ENCODE results near the gene SACS.
"Not testable (repeated sequence)": the region's sequence is repeated elsewhere in the genome, so short reads cannot be mapped to it uniquely, and the experiment has no call there.

SACS gene

DNA sequence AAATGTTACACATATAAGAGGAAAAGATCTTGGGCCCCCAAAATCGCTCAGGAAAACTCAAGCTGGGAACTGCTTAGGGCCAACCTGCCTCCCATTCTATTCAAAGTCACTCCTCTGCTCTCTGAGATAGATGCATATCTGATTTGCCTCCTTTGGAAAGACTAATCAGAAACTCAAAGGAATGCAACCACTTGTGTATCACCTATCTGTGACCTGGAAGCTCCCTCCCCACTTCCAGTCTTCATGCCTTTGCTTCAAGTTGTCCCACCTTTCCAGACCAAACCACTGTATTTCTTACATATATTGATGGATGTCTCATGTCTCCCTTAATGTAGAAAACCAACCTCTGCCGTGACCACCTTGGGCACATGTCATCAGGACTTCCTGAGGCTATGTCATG lies 32.3 kb downstream of the SACS start:
- not testable (repeated sequence) for DNase-seq

GRCh38 chr13:23399347-23399746 lies 34.2 kb downstream of the SACS start:
- peak; percentile 49 for DNase-seq

- DNase-seq = no peak
These were observed 38.7 kb downstream of the SACS start for GRCh38 chr13:23394821-23395220.

DNA sequence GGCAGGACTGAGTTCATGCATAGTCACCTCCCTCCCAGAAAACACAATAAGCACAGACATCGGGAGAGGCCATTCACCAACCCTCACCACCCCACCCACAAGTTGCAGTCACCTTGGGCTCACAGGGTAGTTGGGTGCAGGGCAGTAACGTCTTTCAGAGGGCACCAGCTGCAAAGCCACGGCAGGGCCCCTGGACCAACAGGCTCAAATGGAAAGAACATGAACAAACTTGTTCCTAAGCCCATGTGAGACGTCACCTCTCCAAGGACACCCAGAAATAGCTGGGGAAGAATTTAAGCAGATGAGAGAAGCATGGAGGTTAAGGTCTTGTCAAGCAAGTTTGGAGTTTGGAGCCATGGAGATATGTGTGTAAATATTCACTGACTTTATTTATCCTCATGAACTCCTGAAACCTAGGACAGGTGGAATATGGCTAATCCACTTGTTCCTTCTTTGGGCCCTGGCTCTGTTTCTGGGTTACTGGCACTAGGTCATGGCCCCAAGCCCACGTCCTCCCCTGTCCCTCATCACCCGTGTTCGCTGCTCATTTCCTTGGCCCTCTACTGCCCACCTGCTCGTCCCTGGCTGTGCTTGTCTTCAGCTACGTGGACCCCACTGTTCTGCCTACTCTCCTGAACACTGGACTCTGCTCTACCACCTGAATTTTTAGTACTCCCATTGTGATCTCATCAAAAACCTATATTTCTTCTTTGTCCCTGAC lies 40.4 kb downstream of the SACS start:
- no peak for DNase-seq

DNA sequence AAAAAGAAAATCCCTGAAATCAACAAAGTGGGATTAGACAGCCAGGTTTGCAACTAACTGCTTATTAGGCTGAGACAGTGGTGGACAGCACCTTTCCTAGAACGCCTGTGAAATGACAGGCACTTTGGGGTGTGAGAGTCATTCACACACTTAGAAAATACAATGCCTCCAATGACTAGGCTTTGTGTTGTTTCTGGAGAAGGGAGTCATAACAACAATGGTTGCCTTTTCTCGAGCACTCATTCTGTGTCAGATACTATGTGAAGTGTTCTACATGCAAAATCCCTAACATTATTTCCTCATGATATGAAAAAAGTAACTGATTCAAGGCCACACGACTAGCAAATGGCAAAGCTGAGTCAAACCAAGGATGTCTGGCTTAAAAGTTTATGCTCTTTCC lies 41.2 kb downstream of the SACS start:
- DNase-seq = no peak

DNA sequence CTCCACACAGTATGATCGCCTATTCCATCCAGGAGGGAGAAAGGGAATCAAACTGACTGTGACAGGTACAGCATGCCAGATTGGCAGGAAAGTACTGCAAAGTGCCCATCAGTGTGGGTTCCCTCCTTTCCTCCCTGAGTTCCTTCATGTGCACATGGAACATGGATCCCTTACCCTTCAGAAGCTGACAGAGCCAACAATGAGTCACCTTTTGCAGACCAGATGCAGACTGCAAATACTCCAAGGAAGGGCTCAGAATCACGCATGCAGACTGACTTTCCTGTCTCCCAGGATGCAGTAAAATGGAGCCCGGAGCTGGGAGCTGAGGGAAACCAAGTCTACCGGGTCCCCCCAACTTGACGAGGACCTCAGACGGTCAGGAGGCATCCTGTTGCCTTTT lies 41.8 kb downstream of the SACS start:
- DNase-seq = peak; percentile 73

GRCh38 chr13:23386533-23386932 lies 47.0 kb downstream of the SACS start:
- DNase-seq = no peak

GRCh38 chr13:23385931-23386330 lies 47.6 kb downstream of the SACS start:
- no peak for DNase-seq

GRCh38 chr13:23384111-23384510 lies 49.4 kb downstream of the SACS start:
- no peak for DNase-seq

DNA sequence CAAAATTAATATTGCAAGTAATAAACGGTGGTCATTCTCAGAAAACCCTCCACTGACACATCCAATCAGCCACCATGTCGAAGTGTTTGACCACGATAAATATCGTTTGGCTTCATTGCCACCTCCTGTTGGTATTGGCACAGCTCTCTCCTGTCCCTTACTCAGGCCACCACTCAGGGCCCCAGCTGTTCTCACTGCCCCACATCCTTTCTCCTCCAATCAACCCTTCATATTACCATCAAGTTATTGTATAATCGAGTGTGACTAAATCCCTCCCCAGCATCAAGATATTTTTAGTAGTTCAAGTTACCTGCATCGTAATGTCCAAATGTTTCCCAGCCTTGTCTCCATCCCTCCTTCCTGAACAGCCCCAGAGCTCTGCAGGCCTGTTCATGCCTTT lies 50.4 kb downstream of the SACS start:
- no peak for DNase-seq

DNA sequence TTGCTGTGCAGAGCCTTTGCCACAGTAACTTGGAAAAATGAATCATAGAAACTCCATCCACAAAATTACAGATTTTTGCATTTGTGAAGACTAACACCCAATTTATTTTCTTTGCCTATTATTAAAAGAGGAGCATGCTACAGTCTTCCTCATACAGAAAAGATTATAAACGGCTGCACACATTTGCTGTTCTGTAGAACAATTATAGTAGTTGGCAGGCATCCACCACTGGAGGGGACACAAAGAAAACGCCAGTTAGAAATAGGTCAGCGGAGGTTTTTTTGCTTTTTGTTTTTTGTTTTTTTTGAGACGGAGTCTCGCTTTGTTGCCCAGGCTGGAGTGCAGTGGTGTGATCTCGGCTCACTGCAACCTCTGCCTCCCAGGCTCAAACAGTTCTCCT lies 51.6 kb downstream of the SACS start:
- DNase-seq = no peak

DNA sequence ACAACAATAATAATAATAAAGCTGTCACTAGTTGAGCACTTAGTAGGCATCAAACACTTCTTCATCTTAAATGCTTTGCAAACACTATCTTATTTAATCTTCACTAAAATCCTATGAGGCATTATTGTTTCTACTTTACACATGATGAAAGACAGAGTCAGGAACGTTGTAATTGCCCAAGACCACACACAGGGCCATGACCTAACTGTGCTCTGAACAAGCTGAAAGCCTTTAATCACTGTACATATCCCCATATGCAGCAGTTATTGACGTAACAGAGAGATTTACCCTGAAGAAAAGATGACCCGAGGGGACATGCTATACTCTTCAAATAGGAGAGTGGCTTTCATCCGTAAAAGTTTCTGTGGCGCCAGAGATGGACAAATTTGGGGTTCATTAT lies 53.0 kb downstream of the SACS start:
- no peak for DNase-seq

DNA sequence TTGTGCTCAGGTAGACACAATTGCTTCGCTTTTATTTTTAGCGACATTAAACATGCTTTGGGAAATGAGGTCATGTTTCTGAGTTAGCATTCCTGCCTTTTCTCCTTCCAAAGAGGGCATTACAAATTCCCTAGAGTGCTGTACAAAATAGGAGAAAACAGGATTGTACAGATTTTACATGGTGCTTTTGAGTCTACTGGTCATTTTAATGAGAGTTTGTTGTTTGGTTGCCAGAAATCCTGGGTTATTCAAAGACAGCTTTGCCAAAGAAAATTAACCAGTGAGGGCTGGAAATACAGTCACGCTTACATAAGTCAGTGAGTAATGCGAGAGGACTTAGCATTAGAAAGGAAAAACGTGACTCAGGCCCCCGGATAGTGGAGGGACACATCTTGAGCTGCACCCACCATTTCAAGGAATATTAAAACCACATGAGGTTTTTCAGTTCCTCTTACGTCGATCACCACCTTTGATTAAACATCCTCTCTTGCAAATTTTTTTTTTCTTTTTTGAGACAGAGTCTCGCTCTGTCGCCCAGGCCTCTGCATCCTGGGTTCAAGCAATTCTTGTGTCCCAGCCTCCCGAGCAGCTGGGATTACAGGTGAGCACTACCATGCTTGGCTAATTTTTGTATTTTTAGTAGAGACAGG lies 55.4 kb downstream of the SACS start:
- no peak for DNase-seq

DNA sequence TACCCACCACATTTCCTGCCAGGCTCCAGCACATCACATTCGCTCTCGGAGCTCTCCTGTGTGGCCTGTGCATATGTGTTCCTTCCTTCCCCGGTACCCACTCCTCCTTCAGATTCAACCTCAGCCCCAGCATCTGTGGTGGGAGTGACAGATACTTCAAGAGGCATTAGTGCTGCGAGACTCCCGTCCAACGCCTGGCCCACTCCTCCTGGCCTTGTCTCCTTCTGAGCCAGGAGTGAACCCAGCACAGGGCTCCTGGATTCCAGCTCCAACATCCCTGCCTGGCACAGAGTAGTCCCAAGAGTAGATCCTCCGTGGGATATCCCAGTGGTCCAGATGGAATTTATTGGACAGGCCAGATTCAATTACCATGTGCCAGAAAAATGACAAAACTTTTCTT lies 55.9 kb downstream of the SACS start:
- no peak for DNase-seq

- peak; percentile 99 for DNase-seq
These were observed 58.2 kb downstream of the SACS start for GRCh38 chr13:23375001-23375971.

- no peak for DNase-seq
These were observed 61.1 kb downstream of the SACS start for GRCh38 chr13:23372264-23372906.

- DNase-seq = no peak
These were observed 65.6 kb downstream of the SACS start for GRCh38 chr13:23367907-23368306.

DNA sequence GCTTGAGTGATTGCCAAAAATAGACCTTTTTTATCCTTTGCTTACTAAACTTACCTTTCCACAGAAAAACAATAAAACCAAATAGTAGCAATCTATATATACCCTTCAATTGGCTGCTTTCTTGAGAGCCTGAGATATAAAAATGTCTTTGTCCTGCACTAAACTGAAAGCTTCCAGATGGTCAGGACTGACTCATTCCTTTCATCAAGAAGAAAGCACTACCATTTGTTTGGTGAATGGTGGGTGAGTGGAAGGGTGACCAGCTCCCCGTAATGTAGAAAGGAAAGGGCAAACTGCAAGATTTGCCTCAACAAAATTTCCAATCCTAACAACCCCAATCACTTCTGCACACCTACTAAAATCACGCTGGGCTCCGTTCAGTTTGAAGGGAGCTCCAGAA lies 67.8 kb downstream of the SACS start:
- no peak for DNase-seq

- no peak for DNase-seq
These were observed 73.6 kb downstream of the SACS start for GRCh38 chr13:23359882-23360281.

GRCh38 chr13:23357349-23357748 lies 76.2 kb downstream of the SACS start:
- no peak for DNase-seq

DNA sequence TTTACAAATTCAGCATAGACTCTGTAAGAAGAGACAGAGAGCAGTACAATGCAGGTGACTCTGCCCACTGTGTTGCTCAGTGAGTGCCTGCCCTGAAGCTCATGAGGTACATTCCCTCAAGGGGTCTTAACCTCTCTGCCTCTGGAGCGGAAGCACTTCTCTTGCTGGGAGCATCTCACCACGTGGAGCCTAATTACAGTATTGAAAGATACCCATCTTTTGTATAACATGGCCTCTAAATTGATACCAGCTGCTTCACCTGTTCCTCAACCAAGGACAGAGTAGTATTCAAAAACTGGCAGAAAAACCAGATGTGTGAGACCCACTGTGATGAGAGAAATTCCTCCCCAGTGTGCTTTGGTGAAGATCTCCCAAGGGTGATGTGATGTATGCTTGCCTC lies 77.1 kb downstream of the SACS start:
- no peak for DNase-seq

- peak; percentile 91 for DNase-seq
These were observed 79.0 kb downstream of the SACS start for GRCh38 chr13:23354520-23354919.

DNA sequence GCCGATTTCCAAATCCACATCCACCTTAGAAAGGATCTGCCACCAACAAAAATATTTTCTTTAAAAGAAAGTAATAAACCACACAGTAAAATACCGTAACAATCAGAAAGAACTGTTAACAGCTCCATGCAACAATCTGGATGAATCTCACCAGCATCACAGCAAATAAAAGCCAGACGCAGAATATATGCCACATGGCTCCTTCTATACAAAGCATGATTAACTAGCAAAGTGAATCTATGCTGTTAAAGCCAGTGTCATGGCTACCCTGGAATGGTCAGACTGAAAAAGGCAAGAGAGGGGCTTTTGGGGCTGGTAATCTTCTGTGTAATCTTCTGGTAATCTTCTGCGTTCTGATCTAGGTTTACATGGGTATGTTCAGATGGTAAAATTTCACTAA lies 81.3 kb downstream of the SACS start:
- no peak for DNase-seq
